Immature natural killer cell (primary cell): ENCODE measurements around the gene HBEGF. TPM values are rescaled to one million over a fixed set of nuclear protein-coding genes. Genes with fewer than 3 reads are reported as not detected.

Source experiments
- DNase-seq, 3 donors: peaks; one replicate each; pipeline ENCODE4 v3.0.0; 2022; ENCODE audit warnings: mixed read lengths in 1 of 3
- H3K27ac Mint-ChIP-seq, 6 donors: one replicate each; pipeline ENCODE4 v1.8.0; 2020; ENCODE audit warnings: mixed read lengths in 6 of 6, mild to moderate bottlenecking in 5 of 6, inconsistent platforms in 4 of 6, moderate library complexity in 3 of 6
- H3K27me3 Mint-ChIP-seq, 3 donors: one replicate each; pipeline ENCODE4 v1.8.0; 2020 to 2021; ENCODE audit warnings: low read depth in 3 of 3, mild to moderate bottlenecking in 3 of 3, mixed read lengths in 3 of 3, moderate library complexity in 3 of 3, inconsistent platforms in 1 of 3
- H3K36me3 Mint-ChIP-seq, 3 donors: one replicate each; pipeline ENCODE4 v1.8.0; 2020; ENCODE audit warnings: mixed read lengths in 3 of 3, inconsistent platforms in 2 of 3, mild to moderate bottlenecking in 2 of 3
- H3K4me1 Mint-ChIP-seq, 2 donors: one replicate each; pipeline ENCODE4 v1.8.0; 2020; ENCODE audit warnings: inconsistent platforms in 2 of 2, mild to moderate bottlenecking in 2 of 2, mixed read lengths in 2 of 2, moderate library complexity in 1 of 2
- H3K4me3 Mint-ChIP-seq, 5 donors: one replicate each; pipeline ENCODE4 v1.8.0; 2020; ENCODE audit warnings: mild to moderate bottlenecking in 5 of 5, mixed read lengths in 5 of 5, inconsistent platforms in 3 of 5, moderate library complexity in 3 of 5
- H3K9me3 Mint-ChIP-seq, 6 donors: one replicate each; pipeline ENCODE4 v1.8.0; 2020; ENCODE audit warnings: mild to moderate bottlenecking in 6 of 6, mixed read lengths in 6 of 6, inconsistent platforms in 4 of 6, moderate library complexity in 3 of 6
- polyA plus RNA-seq, 3 donors: library from polyadenylated mRNA; unstranded; fragments of 300-500 nt; fragmentation: Illumina TruSeq; gene quantifications; one replicate each; pipeline ENCODE4 v1.2.3, GENCODE V29; 2021

HBEGF gene
- polyA plus RNA-seq, 3 donors from 2014 or later = 0.80 to 2.2 TPM; not detected in 1

GRCh38 chr5:140299056-140299455, 47.3 kb downstream of the HBEGF start:
- no peak for DNase-seq
- H3K27me3 Mint-ChIP-seq = peaks cover 3 to 6% (median 4%) of the 10 kb centered on the region in 3 donors
- H3K27ac Mint-ChIP-seq = no peak overlapping the region
- peaks cover 19 to 48% of the 10 kb centered on the region in 2 donors for H3K4me1 Mint-ChIP-seq
- no peaks in the 10 kb centered on the region for H3K9me3 Mint-ChIP-seq
- H3K4me3 Mint-ChIP-seq = no peak overlapping the region
- peaks cover 0 to 22% (median 13%) of the 10 kb centered on the region in 3 donors for H3K36me3 Mint-ChIP-seq

GRCh38 chr5:140298183-140298601, 48.2 kb downstream of the HBEGF start:
- no peak overlapping the region for H3K4me3 Mint-ChIP-seq
- no peak overlapping the region for H3K27ac Mint-ChIP-seq

GRCh38 chr5:140297283-140297682, 49.1 kb downstream of the HBEGF start:
- no peaks in the 10 kb centered on the region for H3K27me3 Mint-ChIP-seq
- peaks cover 8 to 35% of the 10 kb centered on the region in 2 donors for H3K4me1 Mint-ChIP-seq
- H3K9me3 Mint-ChIP-seq = no peaks in the 10 kb centered on the region
- peaks cover 0 to 22% (median 13%) of the 10 kb centered on the region in 3 donors for H3K36me3 Mint-ChIP-seq
- H3K27ac Mint-ChIP-seq = no peak overlapping the region
- H3K4me3 Mint-ChIP-seq = no peak overlapping the region
- no peak for DNase-seq

More at GRCh38 chr5:140298183-140298601, 48.2 kb downstream of the HBEGF start:
- H3K9me3 Mint-ChIP-seq = no peaks in the 10 kb centered on the region
- DNase-seq = no peak
- H3K4me1 Mint-ChIP-seq = peaks cover 17 to 44% of the 10 kb centered on the region in 2 donors
- peaks cover 3 to 4% (median 4%) of the 10 kb centered on the region in 3 donors for H3K27me3 Mint-ChIP-seq
- H3K36me3 Mint-ChIP-seq = peaks cover 0 to 22% (median 13%) of the 10 kb centered on the region in 3 donors

- Mint-ChIP-seq H3K4me1 (peaks cover 3 to 25% of the 10 kb centered on the region in 2 donors), H3K36me3 (peaks cover 3 to 22% (median 13%) of the 10 kb centered on the region in 3 donors), H3K9me3 (no peaks in the 10 kb centered on the region), H3K4me3 (no peak overlapping the region), H3K27me3 (no peaks in the 10 kb centered on the region), H3K27ac (no peak overlapping the region)
- DNase-seq = no peak
These were observed 50.1 kb downstream of the HBEGF start for GRCh38 chr5:140296289-140296688.

GRCh38 chr5:140295414-140295813, 51.0 kb downstream of the HBEGF start:
- Mint-ChIP-seq H3K4me1 (peaks cover 3 to 20% of the 10 kb centered on the region in 2 donors), H3K36me3 (peaks cover 3 to 19% (median 12%) of the 10 kb centered on the region in 3 donors), H3K27ac (no peak overlapping the region)

GRCh38 chr5:140294753-140295152, 51.6 kb downstream of the HBEGF start:
- peaks cover 3 to 17% (median 9%) of the 10 kb centered on the region in 3 donors for H3K36me3 Mint-ChIP-seq
- H3K4me3 Mint-ChIP-seq = no peak overlapping the region
- no peak for DNase-seq
- H3K4me1 Mint-ChIP-seq = peaks cover 3 to 20% of the 10 kb centered on the region in 2 donors
- H3K27me3 Mint-ChIP-seq = no peaks in the 10 kb centered on the region
- no peak overlapping the region for H3K27ac Mint-ChIP-seq
- no peaks in the 10 kb centered on the region for H3K9me3 Mint-ChIP-seq

More at GRCh38 chr5:140295414-140295813, 51.0 kb downstream of the HBEGF start:
- no peak for DNase-seq
- H3K4me3 Mint-ChIP-seq = no peak overlapping the region
- no peaks in the 10 kb centered on the region for H3K27me3 Mint-ChIP-seq
- H3K9me3 Mint-ChIP-seq = no peaks in the 10 kb centered on the region

GRCh38 chr5:140293849-140294100, 52.6 kb downstream of the HBEGF start:
- H3K4me3 Mint-ChIP-seq = no peak overlapping the region
- no peaks in the 10 kb centered on the region for H3K9me3 Mint-ChIP-seq
- no peak for DNase-seq
- no peak overlapping the region for H3K27ac Mint-ChIP-seq
- peaks cover 3 to 20% of the 10 kb centered on the region in 2 donors for H3K4me1 Mint-ChIP-seq
- H3K27me3 Mint-ChIP-seq = no peaks in the 10 kb centered on the region
- H3K36me3 Mint-ChIP-seq = peaks cover 3 to 14% (median 5%) of the 10 kb centered on the region in 3 donors

- DNase-seq = no peak
- Mint-ChIP-seq H3K27me3 (no peaks in the 10 kb centered on the region), H3K36me3 (peaks cover 3 to 12% (median 3%) of the 10 kb centered on the region in 3 donors), H3K9me3 (no peaks in the 10 kb centered on the region), H3K4me3 (no peak overlapping the region), H3K4me1 (peaks cover 3 to 20% of the 10 kb centered on the region in 2 donors), H3K27ac (no peak overlapping the region)
These were observed 53.1 kb downstream of the HBEGF start for GRCh38 chr5:140293091-140293848.

GRCh38 chr5:140292212-140293036, 54.0 kb downstream of the HBEGF start:
- Mint-ChIP-seq H3K27me3 (no peaks in the 10 kb centered on the region), H3K36me3 (peaks cover 0 to 8% (median 3%) of the 10 kb centered on the region in 3 donors), H3K27ac (no peak overlapping the region), H3K4me1 (peaks cover 4 to 20% of the 10 kb centered on the region in 2 donors), H3K4me3 (no peak overlapping the region), H3K9me3 (no peaks in the 10 kb centered on the region)
- DNase-seq = no peak

- Mint-ChIP-seq H3K27ac (no peak overlapping the region), H3K4me3 (no peak overlapping the region), H3K36me3 (peaks cover 0 to 3% (median 0%) of the 10 kb centered on the region in 3 donors), H3K27me3 (no peaks in the 10 kb centered on the region), H3K4me1 (peaks cover 8 to 24% of the 10 kb centered on the region in 2 donors), H3K9me3 (no peaks in the 10 kb centered on the region)
- DNase-seq = no peak
These were observed 58.4 kb downstream of the HBEGF start for GRCh38 chr5:140287801-140288521.

- Mint-ChIP-seq H3K4me3 (no peak overlapping the region), H3K27ac (no peak overlapping the region), H3K36me3 (peaks cover 0 to under 1% (median 0%) of the 10 kb centered on the region in 3 donors), H3K9me3 (no peaks in the 10 kb centered on the region), H3K27me3 (no peaks in the 10 kb centered on the region), H3K4me1 (peaks cover 8 to 31% of the 10 kb centered on the region in 2 donors)
- no peak for DNase-seq
These were observed 60.0 kb downstream of the HBEGF start for GRCh38 chr5:140286424-140286823.

GRCh38 chr5:140284013-140284412, 62.4 kb downstream of the HBEGF start:
- Mint-ChIP-seq H3K27ac (no peak overlapping the region), H3K9me3 (no peaks in the 10 kb centered on the region), H3K4me1 (peaks cover 8 to 31% of the 10 kb centered on the region in 2 donors), H3K4me3 (no peak overlapping the region), H3K36me3 (no peaks in the 10 kb centered on the region), H3K27me3 (no peaks in the 10 kb centered on the region)
- DNase-seq = no peak
